ENCODE results near the gene R3HDM4.

Gene R3HDM4

GRCh38 chr19:919199-920050 is 6.4 kb upstream of the R3HDM4 start:
- no peaks in the 10 kb centered on the region for H3K9me3 ChIP-seq (ENCODE audit: control insufficient read depth, low read length)
- no peak overlapping the region for H3K9ac ChIP-seq
- peak overlapping the region; percentile 63 for H3K4me2 ChIP-seq (ENCODE audit: low read length)
- no peaks in the 10 kb centered on the region for H3K79me2 ChIP-seq
- H3K27me3 ChIP-seq (ENCODE audit: control insufficient read depth, insufficient read depth, low read length) = no peaks in the 10 kb centered on the region
- H3K27ac ChIP-seq = no peak overlapping the region
- peak overlapping the region; percentile 16 for H2AFZ ChIP-seq
- TF ChIP-seq CTCF (IDR thresholded peaks at IDR 0.05) = no peak
- H3K4me1 ChIP-seq = no peaks in the 10 kb centered on the region
- H3K4me3 ChIP-seq (ENCODE audit: low read depth, low read length) = peak overlapping the region; percentile 5
- H3K36me3 ChIP-seq (ENCODE audit: control insufficient read depth, insufficient read depth, low read length) = no peaks in the 10 kb centered on the region

- H3K9me3 ChIP-seq (ENCODE audit: control insufficient read depth, low read length) = no peaks in the 10 kb centered on the region
- H3K79me2 ChIP-seq = peaks cover 1% of the 10 kb centered on the region
- H3K27me3 ChIP-seq (ENCODE audit: control insufficient read depth, insufficient read depth, low read length) = no peaks in the 10 kb centered on the region
- H3K4me3 ChIP-seq (ENCODE audit: low read depth, low read length) = no peak overlapping the region
- TF ChIP-seq CTCF (IDR thresholded peaks at IDR 0.05) = no peak
- no peaks in the 10 kb centered on the region for H3K36me3 ChIP-seq (ENCODE audit: control insufficient read depth, insufficient read depth, low read length)
- H3K4me1 ChIP-seq = no peaks in the 10 kb centered on the region
- H3K27ac ChIP-seq = no peak overlapping the region
- H3K9ac ChIP-seq = no peak overlapping the region
- peak overlapping the region; percentile 63 for H3K4me2 ChIP-seq (ENCODE audit: low read length)
- H2AFZ ChIP-seq = no peak overlapping the region
These were observed 5.6 kb upstream of the R3HDM4 start for GRCh38 chr19:918481-919198.

- no peak for TF ChIP-seq CTCF (IDR thresholded peaks at IDR 0.05)
- no peak overlapping the region for H2AFZ ChIP-seq
- no peaks in the 10 kb centered on the region for H3K36me3 ChIP-seq (ENCODE audit: control insufficient read depth, insufficient read depth, low read length)
- peaks cover 2% of the 10 kb centered on the region for H3K79me2 ChIP-seq
- no peak overlapping the region for H3K4me3 ChIP-seq (ENCODE audit: low read depth, low read length)
- H3K4me1 ChIP-seq = no peaks in the 10 kb centered on the region
- no peaks in the 10 kb centered on the region for H3K27me3 ChIP-seq (ENCODE audit: control insufficient read depth, insufficient read depth, low read length)
- no peak overlapping the region for H3K9ac ChIP-seq
- H3K4me2 ChIP-seq (ENCODE audit: low read length) = peak overlapping the region; percentile 24
- no peaks in the 10 kb centered on the region for H3K9me3 ChIP-seq (ENCODE audit: control insufficient read depth, low read length)
- H3K27ac ChIP-seq = no peak overlapping the region
These were observed 5.1 kb upstream of the R3HDM4 start for GRCh38 chr19:918152-918437.

GRCh38 chr19:917323-918151 is 4.5 kb upstream of the R3HDM4 start, which contains the start of gene KISS1R:
Gene KISS1R (plus strand): TSS chr19:917333. CDS start chr19:917503, 170 bp downstream.
- H3K4me3 ChIP-seq (ENCODE audit: low read depth, low read length) = peak within 1 kb of the TSS; percentile 26
- no peak within 1 kb of the TSS for H3K9ac ChIP-seq
- TF ChIP-seq CTCF (IDR thresholded peaks at IDR 0.05) = peak; percentile 42
- H2AFZ ChIP-seq = peak within 1 kb of the TSS; percentile 7
- H3K4me1 ChIP-seq = no peaks in the 10 kb centered on the region
- no peaks in the 10 kb centered on the region for H3K36me3 ChIP-seq (ENCODE audit: control insufficient read depth, insufficient read depth, low read length)
- peak within 1 kb of the TSS; percentile 64 for H3K4me2 ChIP-seq (ENCODE audit: low read length)
- H3K27ac ChIP-seq = no peak within 1 kb of the TSS
- H3K27me3 ChIP-seq (ENCODE audit: control insufficient read depth, insufficient read depth, low read length) = no peaks in the 10 kb centered on the region
- H3K9me3 ChIP-seq (ENCODE audit: control insufficient read depth, low read length) = no peaks in the 10 kb centered on the region
- peaks cover 2% of the 10 kb centered on the region for H3K79me2 ChIP-seq

Data from parathyroid adenoma (tissue), 2 donors.